PC-9 (cell line): ENCODE results near the gene KCNG1. TPM values are rescaled to one million over a fixed set of nuclear protein-coding genes. Genes with fewer than 3 reads are reported as not detected.
A peak's percentile ranks its signal among the peaks of the same experiment; 100 is the strongest.

Experiments
- BruUV-seq: library from RNA; stranded (reverse); fragments of 400-500 nt; replicated peaks from 2 replicates; lab custom pipeline; 2021; lab: Mats Ljungman, UMichigan
- CTCF ChIA-PET: fragments of 300-600 bp; sonication (Branson Sonifier 250); formaldehyde crosslinking; loops from one replicate; lab custom pipeline; 2022; ENCODE audit warnings: antibody characterized with exemption; lab: Charles Lee
- POLR2A ChIA-PET: fragments of 300-600 bp; sonication (Branson Sonifier 250); formaldehyde crosslinking; loops from one replicate; lab custom pipeline; 2022; ENCODE audit warnings: antibody characterized with exemption; ENCODE audit not compliant: unreplicated experiment; lab: Charles Lee
- DNase-seq, 2 experiments: peaks; one replicate each; pipeline versions ENCODE4 v3.0.0 to v3.0.0-alpha.2; 2015 to 2022; ENCODE audit warnings: mixed read lengths in 1 of 2
- H2AFZ ChIP-seq: fragments of 200-600 bp; sonication (generic); 2 replicates; pipeline ENCODE4 v1.8.1; 2017; ENCODE audit warnings: antibody characterized with exemption
- H3F3A ChIP-seq: fragments of 200-600 bp; sonication (generic); 2 replicates; pipeline ENCODE4 v1.8.1; 2017; ENCODE audit warnings: antibody characterized with exemption, mild to moderate bottlenecking, low read depth; ENCODE audit not compliant: insufficient read depth
- H3K27ac ChIP-seq: fragments of 200-600 bp; sonication (generic); 2 replicates; pipeline ENCODE4 v1.6.1; 2016; ENCODE audit warnings: mixed run types
- H3K27me3 ChIP-seq: fragments of 200-600 bp; sonication (generic); 2 replicates; pipeline ENCODE4 v1.6.1; 2016; ENCODE audit warnings: low read depth, mixed run types; ENCODE audit not compliant: insufficient read depth
- H3K36me3 ChIP-seq: fragments of 200-600 bp; sonication (generic); 2 replicates; pipeline ENCODE4 v1.6.1; 2016; ENCODE audit warnings: low read depth, mixed run types
- H3K4me1 ChIP-seq: fragments of 200-600 bp; sonication (generic); replicated peaks from 2 replicates; pipeline ENCODE4 v1.6.1; 2016; ENCODE audit warnings: mixed run types; ENCODE audit not compliant: insufficient read depth
- H3K4me2 ChIP-seq: fragments of 200-600 bp; sonication (generic); 2 replicates; pipeline ENCODE4 v1.6.1; 2017; ENCODE audit warnings: mixed run types
- H3K4me3 ChIP-seq: fragments of 200-600 bp; sonication (generic); 2 replicates; pipeline ENCODE4 v1.6.1; 2016; ENCODE audit warnings: mixed run types
- H3K79me2 ChIP-seq: fragments of 200-600 bp; sonication (generic); 2 replicates; pipeline ENCODE4 v1.6.1; 2017; ENCODE audit warnings: low read depth, mixed run types
- H3K9me2 ChIP-seq: fragments of 200-600 bp; sonication (generic); 2 replicates; pipeline ENCODE4 v1.8.1; 2017; ENCODE audit warnings: mild to moderate bottlenecking; ENCODE audit not compliant: insufficient read depth
- H3K9me3 ChIP-seq: fragments of 200-600 bp; sonication (generic); 2 replicates; pipeline ENCODE4 v1.8.1; 2016; ENCODE audit warnings: low read depth; ENCODE audit not compliant: insufficient read depth
- H4K20me1 ChIP-seq: fragments of 200-600 bp; sonication (generic); 2 replicates; pipeline ENCODE4 v1.8.1; 2017; ENCODE audit not compliant: insufficient read depth
- CTCF ChIP-seq: fragments of 200-600 bp; sonication (generic); conservative IDR thresholded peaks from 2 replicates; pipeline ENCODE4 v1.6.1; 2017; ENCODE audit warnings: mixed run types, antibody characterized with exemption, mild to moderate bottlenecking, moderate library complexity
- EZH2 ChIP-seq: fragments of 200-600 bp; sonication (generic); IDR thresholded peaks from 2 replicates; pipeline ENCODE4 v1.8.0; 2017; ENCODE audit warnings: antibody characterized with exemption, low read depth
- intact Hi-C: fragments of 100-400 bp; cut with micrococcal nuclease; formaldehyde crosslinking; loops from one replicate; pipeline ENCODE4 v1.10.0; 2022; ENCODE audit not compliant: unreplicated experiment
- total RNA-seq: library from RNA; stranded (reverse); gene quantifications from 2 replicates; pipeline ENCODE4 v1.2.3, GENCODE V29; 2021

Gene KCNG1
- total RNA-seq, 1 experiment from 2014 or later, result not detected

GRCh38 chr20:50957798-50958614, 64.9 kb downstream of the KCNG1 start, which contains the start of gene DPM1:
Gene DPM1, minus strand, starts transcription at chr20:50958532. Its CDS starts 9 bp downstream, at chr20:50958523.
- H3K4me2 ChIP-seq, result peak within 1 kb of the TSS; percentile 99
- H3K4me3 ChIP-seq, result peak within 1 kb of the TSS; percentile 93
- H4K20me1 ChIP-seq, result peaks cover 63% of the 10 kb centered on the region
- TF ChIP-seq CTCF, result no peak
- no peak for TF ChIP-seq EZH2
- CTCF ChIA-PET, result interaction anchor here (1.1 to 1.9 kb wide), 3 partner anchors 26 to 163 kb away, joined by 4 to 8 read pairs (median 6); partner anchors contain the start of genes ADNP and BCAS4
- H3F3A ChIP-seq, result peaks cover 14% of the 10 kb centered on the region
- POLR2A ChIA-PET, result interaction anchor here (0.6 to 1.7 kb wide), 7 partner anchors 16 to 552 kb away, joined by 3 to 14 read pairs (median 4); partner anchors contain the start of gene ADNP
- H3K27ac ChIP-seq, result peak within 1 kb of the TSS; percentile 83
- peaks cover 38% of the 10 kb centered on the region for H3K4me1 ChIP-seq
- H3K9me2 ChIP-seq, result no peaks in the 10 kb centered on the region
- peaks cover 87% of the 10 kb centered on the region for H3K79me2 ChIP-seq
- intact Hi-C loops, result loop anchor here (2.0 kb wide), 1 partner anchor 27 kb away; the partner anchor contains the start of gene ADNP
- no peaks in the 10 kb centered on the region; the same call in 1 of the 2 replicates for H3K9me3 ChIP-seq
- TSS peak; percentile 38 for BruUV-seq
- H3K27me3 ChIP-seq, result no peaks in the 10 kb centered on the region
- peaks cover 41% of the 10 kb centered on the region for H3K36me3 ChIP-seq
- peak in 1 of 2 experiments; percentile 87 for DNase-seq
- peak within 1 kb of the TSS; percentile 87 for H2AFZ ChIP-seq

GRCh38 chr20:50957276-50957675, 65.6 kb downstream of the KCNG1 start:
- Histone ChIP-seq H3K4me2 (peak overlapping the region; percentile 99), H3F3A (peaks cover 14% of the 10 kb centered on the region), H3K4me1 (peaks cover 38% of the 10 kb centered on the region), H3K4me3 (peak overlapping the region; percentile 93), H3K27me3 (no peaks in the 10 kb centered on the region), H3K9me3 (no peaks in the 10 kb centered on the region; the same call in 1 of the 2 replicates), H3K9me2 (no peaks in the 10 kb centered on the region), H4K20me1 (peaks cover 70% of the 10 kb centered on the region), H2AFZ (no peak overlapping the region), H3K27ac (peak overlapping the region; percentile 83; the same call in 1 of the 2 replicates), H3K79me2 (peaks cover 94% of the 10 kb centered on the region), H3K36me3 (peaks cover 44% of the 10 kb centered on the region)
- CTCF ChIA-PET, result interaction anchor here (1.9 kb wide), 1 partner anchor 163 kb away, joined by 8 read pairs; the partner anchor contains the start of gene BCAS4
- TF ChIP-seq CTCF, result no peak
- TF ChIP-seq EZH2, result no peak
- BruUV-seq, result no TSS peak
- intact Hi-C loops, result no loop called here
- no peak for DNase-seq
- POLR2A ChIA-PET, result interaction anchor here (0.6 to 1.7 kb wide), 2 partner anchors 15 to 26 kb away, joined by 3 to 11 read pairs; partner anchors contain the start of gene ADNP

- Histone ChIP-seq H3K79me2 (peaks cover 88% of the 10 kb centered on the region), H3K27ac (no peak overlapping the region), H3K4me1 (peaks cover 19% of the 10 kb centered on the region), H3K9me2 (no peaks in the 10 kb centered on the region), H3K4me2 (no peak overlapping the region), H3K4me3 (no peak overlapping the region), H3K36me3 (peaks cover 56% of the 10 kb centered on the region), H3K27me3 (no peaks in the 10 kb centered on the region), H3K9me3 (no peaks in the 10 kb centered on the region), H4K20me1 (peaks cover 76% of the 10 kb centered on the region), H3F3A (peaks cover 14% of the 10 kb centered on the region), H2AFZ (no peak overlapping the region)
- CTCF ChIA-PET, result no interaction called here
- BruUV-seq, result no TSS peak
- TF ChIP-seq EZH2 (no peak), CTCF (no peak)
- no peak for DNase-seq
- POLR2A ChIA-PET, result no interaction called here
- intact Hi-C loops, result no loop called here
Observed at GRCh38 chr20:50953821-50954220, 69.1 kb downstream of the KCNG1 start.
